Measurements from ENCODE around the gene CLDN22. TPM values are rescaled to one million over a fixed set of nuclear protein-coding genes. Genes with fewer than 3 reads are reported as not detected.

Gene CLDN22
- polyA plus RNA-seq, 1 donor from 2014 or later = not detected

- H3K36me3 Mint-ChIP-seq = no peaks in the 10 kb centered on the region
- peaks cover 0 to 2% (median 0%) of the 10 kb centered on the region in 3 donors for H3K9me3 Mint-ChIP-seq
- H3K4me3 Mint-ChIP-seq = no peak overlapping the region
- H3K4me1 Mint-ChIP-seq = no peaks in the 10 kb centered on the region
- H3K27me3 Mint-ChIP-seq = peaks cover 3% of the 10 kb centered on the region
- no peak overlapping the region for H3K27ac Mint-ChIP-seq
These were observed 31.1 kb downstream of the CLDN22 start for GRCh38 chr4:183288955-183289354.

- no peaks in the 10 kb centered on the region for H3K36me3 Mint-ChIP-seq
- no peak overlapping the region for H3K27ac Mint-ChIP-seq
These were observed 32.4 kb downstream of the CLDN22 start for GRCh38 chr4:183287677-183288076.

GRCh38 chr4:183287309-183287659 is 32.8 kb downstream of the CLDN22 start:
- H3K36me3 Mint-ChIP-seq = no peaks in the 10 kb centered on the region
- peaks cover 3% of the 10 kb centered on the region for H3K27me3 Mint-ChIP-seq
- peaks cover 0 to 2% (median 0%) of the 10 kb centered on the region in 3 donors for H3K9me3 Mint-ChIP-seq
- H3K4me1 Mint-ChIP-seq = no peaks in the 10 kb centered on the region
- H3K27ac Mint-ChIP-seq = no peak overlapping the region
- no peak overlapping the region for H3K4me3 Mint-ChIP-seq

More at GRCh38 chr4:183287677-183288076, 32.4 kb downstream of the CLDN22 start:
- Mint-ChIP-seq H3K27me3 (peaks cover 3% of the 10 kb centered on the region), H3K4me3 (no peak overlapping the region), H3K4me1 (no peaks in the 10 kb centered on the region), H3K9me3 (peaks cover 0 to 2% (median 0%) of the 10 kb centered on the region in 3 donors)

DNA sequence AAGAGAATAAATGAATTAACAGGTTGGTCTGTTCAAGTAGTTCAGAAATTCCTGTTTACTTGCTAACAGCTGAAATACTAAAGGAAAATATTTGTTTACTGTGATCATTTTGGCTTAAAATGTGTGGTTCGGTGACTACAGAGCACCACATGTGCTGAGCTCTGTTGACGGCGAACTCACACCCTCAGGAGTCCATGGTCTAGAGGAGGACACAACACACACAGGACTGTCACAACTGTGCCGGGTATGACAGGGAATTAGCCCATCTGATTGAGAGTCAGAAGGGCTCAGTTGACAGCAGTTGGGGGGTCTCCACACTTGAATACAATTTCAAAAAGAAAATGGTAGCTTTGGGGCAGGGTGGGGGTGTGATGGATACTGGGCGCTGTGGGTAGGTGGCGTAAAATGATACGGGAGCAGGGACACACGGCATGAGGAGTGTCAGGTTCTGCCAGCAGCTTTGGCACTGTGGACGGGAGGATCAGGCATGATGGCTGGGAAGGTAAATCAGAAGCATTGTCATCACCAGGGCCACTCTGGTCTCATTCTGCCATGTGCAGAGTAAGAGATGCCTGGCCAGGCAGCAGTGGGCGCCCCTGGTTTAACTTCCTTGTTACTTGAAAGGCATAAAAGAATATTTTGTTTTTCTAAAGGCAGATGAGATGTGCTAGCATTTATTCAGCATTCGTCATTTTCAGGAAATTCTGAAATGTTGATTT is 33.3 kb downstream of the CLDN22 start:
- peaks cover 3% of the 10 kb centered on the region for H3K27me3 Mint-ChIP-seq
- H3K4me1 Mint-ChIP-seq = no peaks in the 10 kb centered on the region
- peaks cover 0 to 2% (median 0%) of the 10 kb centered on the region in 3 donors for H3K9me3 Mint-ChIP-seq
- H3K4me3 Mint-ChIP-seq = no peak overlapping the region
- H3K27ac Mint-ChIP-seq = no peak overlapping the region
- no peaks in the 10 kb centered on the region for H3K36me3 Mint-ChIP-seq

GRCh38 chr4:183285886-183286285 is 34.2 kb downstream of the CLDN22 start:
- no peaks in the 10 kb centered on the region for H3K4me1 Mint-ChIP-seq
- no peak overlapping the region for H3K4me3 Mint-ChIP-seq
- H3K36me3 Mint-ChIP-seq = no peaks in the 10 kb centered on the region
- H3K27ac Mint-ChIP-seq = no peak overlapping the region
- peaks cover 0 to 2% (median 0%) of the 10 kb centered on the region in 3 donors for H3K9me3 Mint-ChIP-seq
- peaks cover 1% of the 10 kb centered on the region for H3K27me3 Mint-ChIP-seq

DNA sequence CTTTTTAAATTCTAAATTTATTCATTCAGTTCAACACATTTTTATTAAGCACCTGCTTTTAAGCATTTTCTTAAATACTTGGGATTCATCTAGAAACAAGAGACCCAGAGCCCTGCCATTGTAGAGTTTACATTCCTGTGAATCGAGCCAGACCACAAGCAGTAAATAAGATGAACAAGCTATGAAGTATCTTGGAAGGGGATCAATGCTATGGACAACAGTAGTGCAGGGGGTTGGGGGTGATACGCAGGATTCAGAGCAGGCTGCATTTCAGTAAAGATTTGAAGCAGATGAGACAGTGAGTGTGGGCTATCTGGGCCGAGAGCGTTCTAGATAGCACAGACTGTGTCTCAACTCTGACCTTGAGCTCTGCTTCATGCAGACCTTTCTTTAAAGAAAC is 35.1 kb downstream of the CLDN22 start:
- Mint-ChIP-seq H3K27ac (no peak overlapping the region), H3K9me3 (peaks cover 0 to 2% (median 0%) of the 10 kb centered on the region in 3 donors), H3K4me1 (no peaks in the 10 kb centered on the region), H3K4me3 (no peak overlapping the region), H3K36me3 (no peaks in the 10 kb centered on the region), H3K27me3 (peaks cover 1% of the 10 kb centered on the region)

GRCh38 chr4:183284258-183284785 is 35.8 kb downstream of the CLDN22 start:
- H3K4me3 Mint-ChIP-seq = no peak overlapping the region
- no peaks in the 10 kb centered on the region for H3K36me3 Mint-ChIP-seq
- H3K9me3 Mint-ChIP-seq = peaks cover 0 to 2% (median 0%) of the 10 kb centered on the region in 3 donors
- peaks cover 1% of the 10 kb centered on the region for H3K27me3 Mint-ChIP-seq
- H3K27ac Mint-ChIP-seq = no peak overlapping the region
- no peaks in the 10 kb centered on the region for H3K4me1 Mint-ChIP-seq

DNA sequence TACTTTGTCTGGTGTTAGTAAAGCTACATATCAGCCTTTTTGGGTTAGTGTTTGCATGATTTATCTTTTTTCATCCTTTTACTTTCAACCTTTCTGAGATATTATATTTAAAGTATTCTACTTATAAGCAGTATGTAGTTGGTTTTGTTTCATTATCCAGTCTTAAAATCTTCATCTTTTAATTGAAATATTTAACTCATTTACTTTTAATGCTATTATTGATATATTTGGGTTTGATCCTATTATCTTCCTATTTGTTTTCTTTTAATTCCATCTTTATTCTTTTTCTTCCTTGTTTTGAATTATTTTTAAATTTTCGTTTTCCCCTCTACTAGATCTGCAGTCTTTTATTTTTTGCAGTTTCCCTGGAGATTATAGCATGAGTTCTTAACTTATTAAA is 44.0 kb downstream of the CLDN22 start:
- Mint-ChIP-seq H3K27me3 (peaks cover 4% of the 10 kb centered on the region), H3K36me3 (peaks cover 2% of the 10 kb centered on the region), H3K4me3 (no peak overlapping the region), H3K27ac (no peak overlapping the region), H3K4me1 (no peaks in the 10 kb centered on the region), H3K9me3 (peaks cover 0 to 23% (median 5%) of the 10 kb centered on the region in 3 donors)

- H3K36me3 Mint-ChIP-seq = peaks cover 2% of the 10 kb centered on the region
- no peaks in the 10 kb centered on the region for H3K4me1 Mint-ChIP-seq
- H3K9me3 Mint-ChIP-seq = peaks cover 0 to 23% (median 5%) of the 10 kb centered on the region in 3 donors
- peaks cover 4% of the 10 kb centered on the region for H3K27me3 Mint-ChIP-seq
- H3K27ac Mint-ChIP-seq = no peak overlapping the region
- no peak overlapping the region for H3K4me3 Mint-ChIP-seq
These were observed 47.7 kb downstream of the CLDN22 start for GRCh38 chr4:183272384-183272783.

DNA sequence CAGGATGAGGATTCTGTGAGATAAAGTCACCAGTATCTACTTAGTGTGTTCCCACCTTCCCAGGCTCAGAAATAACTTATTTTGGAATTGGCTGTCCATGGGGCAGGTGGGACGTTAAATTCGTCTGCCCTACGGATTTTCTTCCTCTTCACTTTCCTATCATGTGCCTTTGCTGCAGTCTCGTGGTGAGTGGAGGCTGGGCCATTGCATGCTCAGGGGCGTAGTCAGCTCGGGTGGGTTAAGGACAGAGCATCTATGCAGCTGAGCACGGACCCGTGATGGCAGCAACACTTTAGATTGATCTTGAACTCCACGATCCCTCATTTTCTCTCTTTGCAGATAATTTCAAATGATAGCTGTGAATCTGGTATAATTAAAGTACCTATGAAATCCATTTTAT is 51.5 kb downstream of the CLDN22 start:
- Mint-ChIP-seq H3K36me3 (no peaks in the 10 kb centered on the region), H3K9me3 (no peaks in the 10 kb centered on the region), H3K27ac (no peak overlapping the region), H3K4me1 (no peaks in the 10 kb centered on the region), H3K4me3 (no peak overlapping the region), H3K27me3 (peaks cover 6% of the 10 kb centered on the region)

Other genes starting within 250 kb of the CLDN22 start
- 0.29 TPM for gene WWC2, start 221.0 kb downstream of the CLDN22 start, polyA plus RNA-seq
- not detected for gene CLDN24, start 2.1 kb upstream of the CLDN22 start, polyA plus RNA-seq
- gene CDKN2AIP, start 124.4 kb upstream of the CLDN22 start, polyA plus RNA-seq = 38.8 TPM
- 17.2 TPM for gene ING2, start 184.8 kb upstream of the CLDN22 start, polyA plus RNA-seq